H1 (cell line): Measurements from ENCODE around the gene AHNAK2. TPM values are rescaled to one million over a fixed set of nuclear protein-coding genes. Genes with fewer than 3 reads are reported as not detected.
"Not testable (repeated sequence)": the region's sequence is repeated elsewhere in the genome, so short reads cannot be mapped to it uniquely, and the experiment has no call there.

Experiments
- CTCF ChIA-PET: fragments of 300-600 bp; sonication (Branson Sonifier 250); formaldehyde crosslinking; loops from one replicate; lab custom pipeline; 2021; ENCODE audit not compliant: partially characterized antibody; lab: Charles Lee
- POLR2A ChIA-PET: fragments of 300-600 bp; sonication (Branson Sonifier 250); formaldehyde crosslinking; loops from one replicate; lab custom pipeline; 2021; ENCODE audit warnings: inconsistent platforms; ENCODE audit not compliant: partially characterized antibody; lab: Charles Lee
- DNase-seq, 2 experiments: peaks; one replicate each; pipeline versions ENCODE4 v3.0.0 to v3.0.0-alpha.2; 2010 to 2022; ENCODE audit warnings: low spot score in 2 of 2, low read depth in 1 of 2, mixed read lengths in 1 of 2
- FAIRE-seq: peaks from 2 replicates; lab custom pipeline; 2011; peaks lifted over from hg19 to GRCh38; lab: Jason Lieb, UNC
- H2AFZ ChIP-seq: 2 replicates; pipeline ENCODE4 v1.8.1; 2012; ENCODE audit warnings: low read length, inconsistent platforms
- H2AK5ac ChIP-seq: 2 replicates; pipeline ENCODE4 v1.6.1; 2013; ENCODE audit warnings: low read depth, low read length
- H2BK120ac ChIP-seq: replicated peaks from 2 replicates; pipeline ENCODE3; 2013; ENCODE audit warnings: low read depth, low read length, inconsistent platforms
- H2BK12ac ChIP-seq: 2 replicates; pipeline ENCODE4 v1.6.1; 2013; ENCODE audit warnings: low read depth, low read length
- H2BK15ac ChIP-seq: 2 replicates; pipeline ENCODE4 v1.6.1; 2013; ENCODE audit warnings: low read length
- H2BK20ac ChIP-seq: 2 replicates; pipeline ENCODE4 v1.6.1; 2013; ENCODE audit warnings: low read length
- H2BK5ac ChIP-seq: 2 replicates; pipeline ENCODE4 v1.6.1; 2013; ENCODE audit warnings: low read depth, low read length
- H3K14ac ChIP-seq: 2 replicates; pipeline ENCODE4 v1.6.1; 2013; ENCODE audit warnings: inconsistent platforms; ENCODE audit not compliant: insufficient read length
- H3K18ac ChIP-seq: 2 replicates; pipeline ENCODE4 v1.6.1; 2013; ENCODE audit warnings: low read length; ENCODE audit errors: extremely low read depth
- H3K23ac ChIP-seq: 2 replicates; pipeline ENCODE4 v1.6.1; 2013; ENCODE audit warnings: inconsistent platforms; ENCODE audit not compliant: insufficient read length
- H3K23me2 ChIP-seq: 2 replicates; pipeline ENCODE4 v1.6.1; 2013; ENCODE audit warnings: low read depth, low read length
- H3K27ac ChIP-seq: 2 replicates; pipeline ENCODE4 v1.6.1; 2011; ENCODE audit warnings: low read depth, low read length, inconsistent platforms
- H3K27me3 ChIP-seq, 4 experiments: replicated peaks in 1 of 4; 1 replicate in 1 of 4; 2 replicates in 3 of 4; pipeline versions ENCODE4 v1.6.1 to v1.8.1; 2011 to 2013; ENCODE audit warnings: low read length in 3 of 4, mild to moderate bottlenecking in 3 of 4, inconsistent platforms in 2 of 4, mixed read lengths in 2 of 4, moderate library complexity in 1 of 4; ENCODE audit not compliant: control insufficient read depth in 3 of 4, insufficient read depth in 3 of 4; ENCODE audit errors: extremely low read depth in 1 of 4
- H3K36me3 ChIP-seq, 4 experiments: 2 replicates each; pipeline versions ENCODE4 v1.6.1 to v1.8.1; 2011 to 2013; ENCODE audit warnings: mild to moderate bottlenecking in 4 of 4, low read length in 3 of 4, moderate library complexity in 2 of 4, control low read depth in 1 of 4, inconsistent platforms in 1 of 4; ENCODE audit not compliant: insufficient read depth in 4 of 4, control insufficient read depth in 2 of 4
- H3K4ac ChIP-seq: replicated peaks from 2 replicates; pipeline ENCODE3; 2013; ENCODE audit warnings: low read length, low read depth, mixed read lengths, inconsistent platforms; ENCODE audit not compliant: insufficient read length
- H3K4me1 ChIP-seq, 4 experiments: replicated peaks in 1 of 4; 1 replicate in 1 of 4; 2 replicates in 3 of 4; pipeline versions ENCODE4 v1.6.1 to v1.8.1; 2011 to 2013; ENCODE audit warnings: low read length in 3 of 4, inconsistent platforms in 2 of 4, mixed read lengths in 1 of 4; ENCODE audit not compliant: insufficient read depth in 4 of 4, control insufficient read depth in 3 of 4
- H3K4me2 ChIP-seq, 2 experiments: 2 replicates each; pipeline versions ENCODE4 v1.6.1 to v1.8.1; 2011 to 2013; ENCODE audit warnings: low read depth in 2 of 2, low read length in 2 of 2, control low read depth in 1 of 2, inconsistent platforms in 1 of 2, mild to moderate bottlenecking in 1 of 2; ENCODE audit not compliant: insufficient read depth in 1 of 2
- H3K4me3 ChIP-seq, 4 experiments: fragments of 200-600, 300-600 bp in 1 of 4; sonication (generic), shearing (Covaris generic), sonication (Bioruptor Twin) in 1 of 4; 2 replicates each; pipeline versions ENCODE4 v1.5.1 to v1.8.1; 2011 to 2016; ENCODE audit warnings: low read length in 4 of 4, low read depth in 3 of 4, control low read depth in 2 of 4, inconsistent platforms in 2 of 4, mild to moderate bottlenecking in 2 of 4, mixed read lengths in 1 of 4, moderate library complexity in 1 of 4; ENCODE audit not compliant: insufficient read depth in 2 of 4; ENCODE audit errors: extremely low read depth in 1 of 4
- H3K56ac ChIP-seq: replicated peaks from 2 replicates; pipeline ENCODE3; 2013; ENCODE audit warnings: low read depth, mild to moderate bottlenecking, mixed read lengths, low read length, inconsistent platforms; ENCODE audit not compliant: insufficient read length
- H3K79me1 ChIP-seq: 2 replicates; pipeline ENCODE4 v1.6.1; 2013; ENCODE audit warnings: low read depth, low read length, control low read depth
- H3K79me2 ChIP-seq, 2 experiments: 2 replicates each; pipeline versions ENCODE4 v1.6.1 to v1.8.1; 2012 to 2013; ENCODE audit warnings: low read length in 2 of 2, mild to moderate bottlenecking in 2 of 2, inconsistent platforms in 1 of 2; ENCODE audit not compliant: insufficient read depth in 2 of 2, control insufficient read depth in 1 of 2
- H3K9ac ChIP-seq, 4 experiments: replicated peaks in 1 of 4; 1 replicate in 1 of 4; 2 replicates in 3 of 4; pipeline versions ENCODE4 v1.6.1 to v1.8.1; 2011 to 2013; ENCODE audit warnings: low read depth in 3 of 4, low read length in 3 of 4, control low read depth in 2 of 4, mild to moderate bottlenecking in 2 of 4, moderate library complexity in 2 of 4, inconsistent platforms in 1 of 4; ENCODE audit errors: extremely low read depth in 1 of 4
- H3K9me3 ChIP-seq, 2 experiments: 2 replicates each; pipeline versions ENCODE4 v1.6.1 to v1.8.1; 2012 to 2013; ENCODE audit warnings: mild to moderate bottlenecking in 2 of 2, moderate library complexity in 2 of 2, control low read depth in 1 of 2, inconsistent platforms in 1 of 2, low read depth in 1 of 2, low read length in 1 of 2, mixed read lengths in 1 of 2; ENCODE audit not compliant: insufficient read depth in 2 of 2
- H4K20me1 ChIP-seq, 2 experiments: replicated peaks in 1 of 2; 2 replicates each; pipeline versions ENCODE3 to v1.8.1; 2011 to 2013; ENCODE audit warnings: inconsistent platforms in 2 of 2, low read length in 2 of 2, mild to moderate bottlenecking in 1 of 2; ENCODE audit not compliant: insufficient read depth in 2 of 2, control insufficient read depth in 1 of 2
- H4K5ac ChIP-seq: 2 replicates; pipeline ENCODE4 v1.6.1; 2013; ENCODE audit warnings: low read length, low read depth, mixed read lengths, inconsistent platforms; ENCODE audit not compliant: insufficient read length
- H4K8ac ChIP-seq: 2 replicates; pipeline ENCODE4 v1.8.0; 2013; ENCODE audit warnings: mild to moderate bottlenecking, moderate library complexity, low read length, inconsistent platforms; ENCODE audit not compliant: insufficient read depth; ENCODE audit errors: extremely low read depth
- H4K91ac ChIP-seq: replicated peaks from 2 replicates; pipeline ENCODE3; 2013; ENCODE audit warnings: low read length, mixed read lengths, inconsistent platforms; ENCODE audit not compliant: insufficient read length
- RBBP5 ChIP-seq: IDR thresholded peaks from 2 replicates; pipeline ENCODE4 v1.7.1; 2012; ENCODE audit warnings: low read depth, mild to moderate bottlenecking, inconsistent platforms, low read length, moderate library complexity, borderline replicate concordance
- WGBS, 2 experiments: shearing (Covaris generic) in 1 of 2; methylation state at CpG; one replicate each; pipeline versions ENCODE4 v1.1.6 to v1.1.7; 2013 to 2015; ENCODE audit warnings: low lambda C conversion rate in 2 of 2, mixed read lengths in 2 of 2, inconsistent platforms in 1 of 2, low coverage in 1 of 2, missing lambda C conversion rate in 1 of 2; ENCODE audit not compliant: insufficient replicate concordance in 2 of 2, insufficient coverage in 1 of 2, insufficient read length in 1 of 2; ENCODE audit errors: extremely low coverage in 1 of 2, missing lambda C conversion rate in 1 of 2; 5-methylcytosine and 5-hydroxymethylcytosine counted together
- polyA plus RNA-seq, 7 experiments: library from polyadenylated mRNA; depleted of rRNA in 3 of 7; stranded (reverse) in 5 of 7; unstranded in 2 of 7; fragments of >200 nt in 5 of 7; fragments of 200-250 nt in 2 of 7; gene quantifications; 1 replicate in 5 of 7; 2 replicates in 1 of 7; 4 replicates in 1 of 7; pipeline versions ENCODE4 v1.2.1 to v1.2.3, GENCODE V29; 2011 to 2013; ENCODE audit warnings: missing spikeins in 2 of 7, mixed read lengths in 2 of 7
- total RNA-seq: library from RNA; stranded (reverse); fragmentation: NEBNext Ultra II Directional; extraction: Animal tissue kit (Norgen Biotek cat#: 25700); gene quantifications from 2 replicates; pipeline ENCODE4 v1.2.1, GENCODE V29; 2021

The AHNAK2 gene
- total and polyA plus RNA-seq, 2 of the 8 experiments (the other 6 are each of a cell fraction or from before 2014, with no cell fraction given): 0.95 to 2.0 TPM

DNA sequence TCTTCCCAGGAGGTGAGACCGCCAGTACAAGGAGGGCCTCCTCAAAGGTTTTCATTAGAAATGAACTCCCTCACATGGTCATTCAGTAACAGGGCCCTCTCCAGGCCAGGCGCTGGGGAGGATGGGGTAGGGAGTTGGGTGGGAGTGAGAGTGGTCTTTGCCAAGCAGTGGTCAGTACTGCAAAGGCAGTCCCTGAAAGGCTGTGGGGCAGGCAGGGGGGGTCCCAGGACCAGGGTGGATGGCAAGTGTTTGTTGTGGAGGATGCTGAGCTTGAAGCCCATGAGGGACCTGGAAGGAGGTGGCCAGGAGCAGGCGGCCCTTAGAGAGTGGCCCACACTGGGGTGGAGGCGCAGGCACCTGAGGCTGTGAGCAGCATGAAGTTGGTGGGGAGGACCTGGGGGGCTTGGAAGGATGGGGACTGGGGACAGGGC lies 87.0 kb downstream of the AHNAK2 start:
- Histone ChIP-seq H2BK20ac (no peak overlapping the region), H3K27ac (no peak overlapping the region), H4K5ac (no peak overlapping the region), H3K79me1 (no peaks in the 10 kb centered on the region), H3K56ac (no peak overlapping the region), H3K27me3 (no peaks in the 10 kb centered on the region), H2BK15ac (no peak overlapping the region), H4K91ac (no peak overlapping the region), H3K79me2 (no peaks in the 10 kb centered on the region), H3K23me2 (peaks cover 12% of the 10 kb centered on the region; the same call in 1 of the 2 replicates), H3K4me3 (no peak overlapping the region), H3K9ac (no peak overlapping the region), H3K36me3 (peaks cover 0 to 17% (median 3%) of the 10 kb centered on the region in 4 experiments; a peak in 4 of 8 replicates), H3K4me2 (no peak overlapping the region), H3K4ac (no peak overlapping the region), H3K14ac (no peak overlapping the region), H3K4me1 (peaks cover 0 to 3% (median 1%) of the 10 kb centered on the region in 4 experiments; a peak in 3 of 7 replicates), H4K8ac (no peak overlapping the region), H4K20me1 (peaks cover 0 to 3% of the 10 kb centered on the region in 2 experiments), H3K18ac (no peak overlapping the region), H2BK5ac (no peak overlapping the region), H2BK120ac (no peak overlapping the region), H3K23ac (no peak overlapping the region), H2AK5ac (no peak overlapping the region), H2BK12ac (no peak overlapping the region), H2AFZ (no peak overlapping the region), H3K9me3 (no peaks in the 10 kb centered on the region)
- no peak for TF ChIP-seq RBBP5
- ChIA-PET POLR2A (interaction anchor here (1.0 to 2.1 kb wide), 3 partner anchors 8 to 80 kb away, joined by 3 to 8 read pairs (median 6); no protein-coding TSS in a partner anchor), CTCF (interaction anchor here (0.6 to 1.2 kb wide), 3 partner anchors 13 to 123 kb away, joined by 3 read pairs; no protein-coding TSS in a partner anchor)
- 87% methylated on average over 4 of the region's 4 CpGs; no CpG with 5 or more reads in 1 of the 2 experiments for WGBS, 2 experiments
- no peak for FAIRE-seq
- DNase-seq: no peak

DNA sequence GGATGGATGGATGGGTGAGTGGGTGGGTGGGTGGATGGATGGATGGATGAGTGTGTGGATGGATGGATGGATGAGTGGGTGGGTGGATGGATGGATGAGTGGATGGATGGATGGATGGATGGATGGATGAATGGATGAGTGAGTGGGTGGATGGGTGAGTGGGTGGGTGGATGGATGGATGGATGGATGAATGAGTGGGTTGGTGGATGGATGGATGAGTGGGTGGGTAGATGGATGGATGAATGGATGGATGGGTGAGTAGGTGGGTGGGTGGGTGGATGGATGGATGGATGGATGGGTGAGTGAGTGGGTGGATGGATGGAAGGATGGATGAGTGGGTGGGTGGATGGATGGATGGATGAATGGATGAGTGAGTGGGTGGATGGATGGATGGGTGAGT lies 87.9 kb downstream of the AHNAK2 start:
- H2AFZ ChIP-seq, CTCF ChIA-PET, H3K9me3 ChIP-seq, H3K23ac ChIP-seq, H3K18ac ChIP-seq, H4K91ac ChIP-seq, H2AK5ac ChIP-seq, H4K20me1 ChIP-seq, H4K5ac ChIP-seq, FAIRE-seq, H2BK20ac ChIP-seq, H3K9ac ChIP-seq, H3K56ac ChIP-seq, H3K27ac ChIP-seq, H3K27me3 ChIP-seq, H3K4me2 ChIP-seq, H3K4me1 ChIP-seq, H4K8ac ChIP-seq, H3K4me3 ChIP-seq, H3K4ac ChIP-seq, POLR2A ChIA-PET, H2BK15ac ChIP-seq, H2BK5ac ChIP-seq, H3K79me1 ChIP-seq, H3K79me2 ChIP-seq, H3K14ac ChIP-seq, H2BK12ac ChIP-seq, DNase-seq, H2BK120ac ChIP-seq: not testable (repeated sequence)
- Histone ChIP-seq H3K23me2 (peaks cover 12% of the 10 kb centered on the region; the same call in 1 of the 2 replicates), H3K36me3 (peaks cover 0 to 26% (median 3%) of the 10 kb centered on the region in 4 experiments; a peak in 4 of 8 replicates)
